HepG2 (cell line): ENCODE data around the gene ZNF585A. TPM values are rescaled to one million over a fixed set of nuclear protein-coding genes. Genes with fewer than 3 reads are reported as not detected.

Source experiments
- ELF3 ChIP-seq: IDR thresholded peaks from 2 replicates; pipeline ENCODE4 v1.6.1; 2016; ENCODE audit warnings: missing genetic modification reagents, missing compliant biosample characterization
- GATAD2A ChIP-seq: IDR thresholded peaks from 2 replicates; pipeline ENCODE4 v1.6.1; 2016
- MTA1 ChIP-seq: sonication (generic); formaldehyde crosslinking; IDR thresholded peaks from 2 replicates; pipeline ENCODE4 v1.4.0; 2020; ENCODE audit warnings: missing genetic modification reagents, mild to moderate bottlenecking, borderline replicate concordance
- NFYC ChIP-seq: IDR thresholded peaks from 2 replicates; pipeline ENCODE4 v1.6.1; 2016; ENCODE audit warnings: missing genetic modification reagents, missing compliant biosample characterization
- RXRB ChIP-seq: IDR thresholded peaks from 2 replicates; pipeline ENCODE4 v1.6.1; 2016; ENCODE audit warnings: borderline replicate concordance, missing genetic modification reagents, missing compliant biosample characterization
- SMARCE1 ChIP-seq: fragments of 450-650 bp; IDR thresholded peaks from 2 replicates; pipeline ENCODE4 v1.6.1; 2017; ENCODE audit warnings: borderline replicate concordance
- SOX6 ChIP-seq, 2 experiments: fragments of 450-650 bp in 1 of 2; sonication (generic) in 1 of 2; formaldehyde crosslinking in 1 of 2; IDR thresholded peaks; 2 replicates each; pipeline versions ENCODE4 v1.4.0 to v1.6.1; 2017 to 2020; ENCODE audit warnings: antibody characterized with exemption in 1 of 2, mild to moderate bottlenecking in 1 of 2, missing genetic modification reagents in 1 of 2
- ZNF484 ChIP-seq: sonication (generic); formaldehyde crosslinking; IDR thresholded peaks from 2 replicates; pipeline ENCODE4 v1.5.1; 2020; ENCODE audit warnings: mild to moderate bottlenecking, low read depth, missing genetic modification reagents, borderline replicate concordance
- polyA plus RNA-seq, 8 experiments: library from polyadenylated mRNA; depleted of rRNA in 3 of 8; stranded (reverse) in 7 of 8; unstranded in 1 of 8; fragments of >200 nt; fragmentation: Illumina TruSeq in 4 of 8; extraction: Trizol in 4 of 8; gene quantifications; 2 replicates each; pipeline versions ENCODE4 v1.2.1 to v1.2.3, GENCODE V29; 2011 to 2016; ENCODE audit warnings: low read depth in 4 of 8, missing spikeins in 1 of 8, mixed read lengths in 1 of 8; ENCODE audit not compliant: insufficient read depth in 1 of 8
- total RNA-seq, 5 experiments: library from RNA; depleted of rRNA; stranded (reverse); fragments of >200 nt; fragmentation: Illumina TruSeq; extraction: Trizol; gene quantifications; 2 replicates each; pipeline ENCODE4 v1.2.3, GENCODE V29; 2016; ENCODE audit warnings: low read depth in 1 of 5
- TF ChIP-seq, protein P1 (sequence below): sonication (generic); formaldehyde crosslinking; IDR thresholded peaks from 2 replicates; pipeline ENCODE4 v1.4.0; 2020; ENCODE audit warnings: missing genetic modification reagents
- TF ChIP-seq, protein P2 (sequence below): sonication (generic); formaldehyde crosslinking; IDR thresholded peaks from 2 replicates; pipeline ENCODE4 v1.4.0; 2020; ENCODE audit warnings: missing genetic modification reagents, borderline replicate concordance
- TF ChIP-seq, protein P3 (sequence below): sonication (generic); formaldehyde crosslinking; IDR thresholded peaks from 2 replicates; pipeline ENCODE4 v1.4.0; 2020; ENCODE audit warnings: mild to moderate bottlenecking, missing genetic modification reagents, borderline replicate concordance
- TF ChIP-seq, protein P4 (sequence below): sonication (generic); formaldehyde crosslinking; IDR thresholded peaks from 2 replicates; pipeline ENCODE4 v1.4.0; 2020; ENCODE audit warnings: missing genetic modification reagents, borderline replicate concordance
- TF ChIP-seq, protein P5 (sequence below): sonication (generic); formaldehyde crosslinking; conservative IDR thresholded peaks from 2 replicates; pipeline ENCODE4 v1.4.0; 2020; ENCODE audit warnings: missing genetic modification reagents

Gene ZNF585A
- total and polyA plus RNA-seq, 2 of the 13 experiments (the other 11 are each of a cell fraction or from before 2014, with no cell fraction given), result 7.1 to 8.5 TPM

DNA sequence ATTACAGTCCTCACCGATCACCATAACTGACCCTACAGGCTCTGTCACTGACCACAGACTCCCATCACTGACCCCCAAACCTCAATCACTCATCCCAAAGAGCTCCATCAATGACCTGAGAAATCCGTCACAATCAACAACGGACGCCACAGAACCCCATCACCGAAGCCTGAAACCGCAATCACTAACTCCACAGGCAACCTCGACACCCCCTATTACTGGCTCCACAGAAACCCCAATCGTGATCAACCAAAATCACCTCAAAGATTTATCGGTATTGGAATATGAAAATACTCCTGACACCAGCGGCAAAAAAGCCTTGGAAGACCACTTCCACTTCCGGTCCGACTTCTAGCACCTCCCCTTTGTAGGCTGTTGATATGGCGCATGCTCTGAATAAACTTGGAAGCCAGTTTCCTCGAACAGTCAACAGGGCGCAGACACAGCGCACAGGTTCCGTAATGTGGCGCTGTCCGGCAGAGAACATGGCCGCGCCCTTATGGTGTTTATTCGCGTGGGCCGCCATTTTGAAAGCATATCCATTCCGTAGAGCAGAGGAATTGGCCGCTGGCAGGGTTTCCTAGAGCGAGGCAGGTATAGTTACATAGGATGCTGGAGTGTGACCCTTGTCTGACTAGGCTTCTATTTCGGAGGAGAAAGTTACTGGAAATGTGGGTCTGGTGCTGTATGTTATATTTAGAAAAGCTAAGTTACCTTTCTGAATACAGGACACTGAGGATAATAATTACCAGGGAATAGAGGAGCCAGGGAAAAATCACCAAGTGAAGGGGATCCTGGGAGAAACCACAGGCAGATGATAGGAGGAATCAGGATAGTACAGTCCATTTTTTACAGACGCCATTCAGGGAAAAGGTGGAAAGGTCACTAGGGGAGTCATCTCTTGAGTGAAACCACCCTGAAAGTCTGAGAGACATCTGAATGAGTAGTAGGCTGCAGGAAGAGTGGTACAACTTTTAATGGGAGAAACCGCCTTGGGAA, at the start of gene ZNF585A (continued):
- TF ChIP-seq SOX6 (IDR thresholded peaks at IDR 0.05) (no peak), SOX6 (CRISPR knock-in tag; IDR thresholded peaks at IDR 0.05) (peak; percentile 49; the same call in 1 of the 2 replicates), ELF3 (CRISPR knock-in tag) (peak; percentile 89), GATAD2A (CRISPR knock-in tag) (peak; percentile 23; the same call in 1 of the 2 replicates), ZNF484 (CRISPR knock-in tag) (no peak), RXRB (CRISPR knock-in tag) (peak; percentile 25; the same call in 1 of the 2 replicates), MTA1 (CRISPR knock-in tag) (no peak), SMARCE1 (no peak), NFYC (no peak)
- TF ChIP-seq, protein P1, sequence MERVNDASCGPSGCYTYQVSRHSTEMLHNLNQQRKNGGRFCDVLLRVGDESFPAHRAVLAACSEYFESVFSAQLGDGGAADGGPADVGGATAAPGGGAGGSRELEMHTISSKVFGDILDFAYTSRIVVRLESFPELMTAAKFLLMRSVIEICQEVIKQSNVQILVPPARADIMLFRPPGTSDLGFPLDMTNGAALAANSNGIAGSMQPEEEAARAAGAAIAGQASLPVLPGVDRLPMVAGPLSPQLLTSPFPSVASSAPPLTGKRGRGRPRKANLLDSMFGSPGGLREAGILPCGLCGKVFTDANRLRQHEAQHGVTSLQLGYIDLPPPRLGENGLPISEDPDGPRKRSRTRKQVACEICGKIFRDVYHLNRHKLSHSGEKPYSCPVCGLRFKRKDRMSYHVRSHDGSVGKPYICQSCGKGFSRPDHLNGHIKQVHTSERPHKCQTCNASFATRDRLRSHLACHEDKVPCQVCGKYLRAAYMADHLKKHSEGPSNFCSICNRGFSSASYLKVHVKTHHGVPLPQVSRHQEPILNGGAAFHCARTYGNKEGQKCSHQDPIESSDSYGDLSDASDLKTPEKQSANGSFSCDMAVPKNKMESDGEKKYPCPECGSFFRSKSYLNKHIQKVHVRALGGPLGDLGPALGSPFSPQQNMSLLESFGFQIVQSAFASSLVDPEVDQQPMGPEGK (CRISPR knock-in tag), result peak; percentile 40; the same call in 1 of the 2 replicates
- TF ChIP-seq, protein P2, sequence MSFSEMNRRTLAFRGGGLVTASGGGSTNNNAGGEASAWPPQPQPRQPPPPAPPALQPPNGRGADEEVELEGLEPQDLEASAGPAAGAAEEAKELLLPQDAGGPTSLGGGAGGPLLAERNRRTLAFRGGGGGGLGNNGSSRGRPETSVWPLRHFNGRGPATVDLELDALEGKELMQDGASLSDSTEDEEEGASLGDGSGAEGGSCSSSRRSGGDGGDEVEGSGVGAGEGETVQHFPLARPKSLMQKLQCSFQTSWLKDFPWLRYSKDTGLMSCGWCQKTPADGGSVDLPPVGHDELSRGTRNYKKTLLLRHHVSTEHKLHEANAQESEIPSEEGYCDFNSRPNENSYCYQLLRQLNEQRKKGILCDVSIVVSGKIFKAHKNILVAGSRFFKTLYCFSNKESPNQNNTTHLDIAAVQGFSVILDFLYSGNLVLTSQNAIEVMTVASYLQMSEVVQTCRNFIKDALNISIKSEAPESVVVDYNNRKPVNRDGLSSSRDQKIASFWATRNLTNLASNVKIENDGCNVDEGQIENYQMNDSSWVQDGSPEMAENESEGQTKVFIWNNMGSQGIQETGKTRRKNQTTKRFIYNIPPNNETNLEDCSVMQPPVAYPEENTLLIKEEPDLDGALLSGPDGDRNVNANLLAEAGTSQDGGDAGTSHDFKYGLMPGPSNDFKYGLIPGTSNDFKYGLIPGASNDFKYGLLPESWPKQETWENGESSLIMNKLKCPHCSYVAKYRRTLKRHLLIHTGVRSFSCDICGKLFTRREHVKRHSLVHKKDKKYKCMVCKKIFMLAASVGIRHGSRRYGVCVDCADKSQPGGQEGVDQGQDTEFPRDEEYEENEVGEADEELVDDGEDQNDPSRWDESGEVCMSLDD (CRISPR knock-in tag), result no peak
- TF ChIP-seq, protein P3, sequence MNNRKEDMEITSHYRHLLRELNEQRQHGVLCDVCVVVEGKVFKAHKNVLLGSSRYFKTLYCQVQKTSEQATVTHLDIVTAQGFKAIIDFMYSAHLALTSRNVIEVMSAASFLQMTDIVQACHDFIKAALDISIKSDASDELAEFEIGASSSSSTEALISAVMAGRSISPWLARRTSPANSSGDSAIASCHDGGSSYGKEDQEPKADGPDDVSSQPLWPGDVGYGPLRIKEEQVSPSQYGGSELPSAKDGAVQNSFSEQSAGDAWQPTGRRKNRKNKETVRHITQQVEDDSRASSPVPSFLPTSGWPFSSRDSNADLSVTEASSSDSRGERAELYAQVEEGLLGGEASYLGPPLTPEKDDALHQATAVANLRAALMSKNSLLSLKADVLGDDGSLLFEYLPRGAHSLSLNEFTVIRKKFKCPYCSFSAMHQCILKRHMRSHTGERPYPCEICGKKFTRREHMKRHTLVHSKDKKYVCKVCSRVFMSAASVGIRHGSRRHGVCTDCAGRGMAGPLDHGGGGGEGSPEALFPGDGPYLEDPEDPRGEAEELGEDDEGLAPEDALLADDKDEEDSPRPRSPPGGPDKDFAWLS (CRISPR knock-in tag), result no peak
- TF ChIP-seq, protein P4, sequence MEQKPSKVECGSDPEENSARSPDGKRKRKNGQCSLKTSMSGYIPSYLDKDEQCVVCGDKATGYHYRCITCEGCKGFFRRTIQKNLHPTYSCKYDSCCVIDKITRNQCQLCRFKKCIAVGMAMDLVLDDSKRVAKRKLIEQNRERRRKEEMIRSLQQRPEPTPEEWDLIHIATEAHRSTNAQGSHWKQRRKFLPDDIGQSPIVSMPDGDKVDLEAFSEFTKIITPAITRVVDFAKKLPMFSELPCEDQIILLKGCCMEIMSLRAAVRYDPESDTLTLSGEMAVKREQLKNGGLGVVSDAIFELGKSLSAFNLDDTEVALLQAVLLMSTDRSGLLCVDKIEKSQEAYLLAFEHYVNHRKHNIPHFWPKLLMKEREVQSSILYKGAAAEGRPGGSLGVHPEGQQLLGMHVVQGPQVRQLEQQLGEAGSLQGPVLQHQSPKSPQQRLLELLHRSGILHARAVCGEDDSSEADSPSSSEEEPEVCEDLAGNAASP (CRISPR knock-in tag), result peak; percentile 54; the same call in 1 of the 2 replicates
- TF ChIP-seq, protein P5, sequence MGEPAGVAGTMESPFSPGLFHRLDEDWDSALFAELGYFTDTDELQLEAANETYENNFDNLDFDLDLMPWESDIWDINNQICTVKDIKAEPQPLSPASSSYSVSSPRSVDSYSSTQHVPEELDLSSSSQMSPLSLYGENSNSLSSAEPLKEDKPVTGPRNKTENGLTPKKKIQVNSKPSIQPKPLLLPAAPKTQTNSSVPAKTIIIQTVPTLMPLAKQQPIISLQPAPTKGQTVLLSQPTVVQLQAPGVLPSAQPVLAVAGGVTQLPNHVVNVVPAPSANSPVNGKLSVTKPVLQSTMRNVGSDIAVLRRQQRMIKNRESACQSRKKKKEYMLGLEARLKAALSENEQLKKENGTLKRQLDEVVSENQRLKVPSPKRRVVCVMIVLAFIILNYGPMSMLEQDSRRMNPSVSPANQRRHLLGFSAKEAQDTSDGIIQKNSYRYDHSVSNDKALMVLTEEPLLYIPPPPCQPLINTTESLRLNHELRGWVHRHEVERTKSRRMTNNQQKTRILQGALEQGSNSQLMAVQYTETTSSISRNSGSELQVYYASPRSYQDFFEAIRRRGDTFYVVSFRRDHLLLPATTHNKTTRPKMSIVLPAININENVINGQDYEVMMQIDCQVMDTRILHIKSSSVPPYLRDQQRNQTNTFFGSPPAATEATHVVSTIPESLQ, result 0 out of 2 replicates have a peak, but pooled peaks have one; percentile 19
